Thyroid gland (tissue), 4 donors: ENCODE results near the gene SVIL. TPM values are rescaled to one million over a fixed set of nuclear protein-coding genes. Genes with fewer than 3 reads are reported as not detected.

Experiments
- DNase-seq, 2 donors: peaks; one replicate each; pipeline ENCODE4 v3.0.0-alpha.2; 2019
- H3K27ac ChIP-seq, 3 donors: fragments of 200-600 bp; sonication (generic); 1 replicate in 2 of 3; 2 replicates in 1 of 3; pipeline ENCODE4 v1.5.1; 2016 to 2019; ENCODE audit warnings: mild to moderate bottlenecking in 1 of 3, moderate library complexity in 1 of 3
- H3K27me3 ChIP-seq: fragments of 200-600 bp; sonication (generic); one replicate; pipeline ENCODE4 v1.5.1; 2019
- H3K36me3 ChIP-seq, 2 donors: fragments of 200-600 bp; sonication (generic); one replicate each; pipeline ENCODE4 v1.5.1; 2016 to 2019
- H3K4me1 ChIP-seq, 2 donors: fragments of 200-600 bp; sonication (generic); one replicate each; pipeline ENCODE4 v1.5.1; 2017 to 2019
- H3K4me3 ChIP-seq, 3 donors: fragments of 200-600 bp; sonication (generic); replicated peaks in 1 of 3; 1 replicate in 2 of 3; 2 replicates in 1 of 3; pipeline ENCODE4 v1.5.1; 2016; ENCODE audit warnings: mild to moderate bottlenecking in 1 of 3
- H3K9me3 ChIP-seq: fragments of 200-600 bp; sonication (generic); one replicate; pipeline ENCODE4 v1.5.1; 2017
- POLR2A ChIP-seq, 2 donors: fragments of 450-650 bp; IDR thresholded peaks; one replicate each; pipeline ENCODE4 v1.6.1; 2017; ENCODE audit warnings: antibody characterized with exemption in 2 of 2, mild to moderate bottlenecking in 2 of 2, moderate library complexity in 1 of 2
- WGBS, 2 donors: methylation state at CpG; one replicate each; pipeline ENCODE4 v1.1.5; 2017; 5-methylcytosine and 5-hydroxymethylcytosine counted together
- intact Hi-C: fragments of 100-400 bp; cut with DNase I; formaldehyde crosslinking; loops from one replicate; pipeline ENCODE4 v1.15.1; 2023
- total RNA-seq, 4 donors: library from RNA; depleted of rRNA; stranded (reverse); fragments of >200 nt; gene quantifications; one replicate each; pipeline ENCODE4 v1.2.3, GENCODE V29; 2016
- TF ChIP-seq, protein P1 (sequence below), 6 experiments: fragments of 200-600 bp in 3 of 6; fragments of 450-650 bp in 3 of 6; sonication (generic) in 3 of 6; IDR thresholded peaks; one replicate each; pipeline ENCODE4 v1.5.1; 2016 to 2019; ENCODE audit warnings: antibody characterized with exemption in 6 of 6, mild to moderate bottlenecking in 2 of 6, inconsistent platforms in 1 of 6, moderate library complexity in 1 of 6

Gene SVIL
- total RNA-seq, 4 donors from 2014 or later = 59.9 to 211 (median 134) TPM

DNA sequence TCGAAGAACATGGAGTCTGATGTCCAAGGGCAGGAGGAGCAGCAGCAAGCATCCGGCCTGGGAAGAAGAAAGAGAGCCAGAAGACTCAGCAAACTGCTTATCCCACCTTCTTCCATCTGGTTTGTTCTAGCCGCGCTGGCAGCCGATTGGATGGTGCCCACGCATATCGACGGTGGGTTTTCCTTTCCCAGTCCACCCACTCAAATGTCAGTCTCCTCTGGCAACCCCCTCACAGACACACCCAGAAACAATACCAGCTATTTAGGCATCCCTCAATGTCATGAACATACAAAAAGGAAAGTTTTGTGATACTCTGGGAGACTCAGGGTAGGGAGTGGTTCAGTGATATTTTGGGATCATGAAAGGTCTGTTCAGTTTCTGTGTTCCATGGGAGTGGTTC is 206.3 kb downstream of the SVIL start:
- H3K36me3 ChIP-seq = peaks cover 0 to 4% of the 10 kb centered on the region in 2 donors
- 90 to 92% methylated on average over 8 of the region's 8 CpGs for WGBS, 2 donors
- no peak for DNase-seq
- H3K27me3 ChIP-seq = no peaks in the 10 kb centered on the region
- H3K27ac ChIP-seq = no peak overlapping the region
- H3K9me3 ChIP-seq = no peaks in the 10 kb centered on the region
- intact Hi-C loops = no loop called here
- no peak overlapping the region for H3K4me3 ChIP-seq
- no peak for TF ChIP-seq POLR2A (IDR thresholded peaks at IDR 0.05)
- TF ChIP-seq, protein P1, sequence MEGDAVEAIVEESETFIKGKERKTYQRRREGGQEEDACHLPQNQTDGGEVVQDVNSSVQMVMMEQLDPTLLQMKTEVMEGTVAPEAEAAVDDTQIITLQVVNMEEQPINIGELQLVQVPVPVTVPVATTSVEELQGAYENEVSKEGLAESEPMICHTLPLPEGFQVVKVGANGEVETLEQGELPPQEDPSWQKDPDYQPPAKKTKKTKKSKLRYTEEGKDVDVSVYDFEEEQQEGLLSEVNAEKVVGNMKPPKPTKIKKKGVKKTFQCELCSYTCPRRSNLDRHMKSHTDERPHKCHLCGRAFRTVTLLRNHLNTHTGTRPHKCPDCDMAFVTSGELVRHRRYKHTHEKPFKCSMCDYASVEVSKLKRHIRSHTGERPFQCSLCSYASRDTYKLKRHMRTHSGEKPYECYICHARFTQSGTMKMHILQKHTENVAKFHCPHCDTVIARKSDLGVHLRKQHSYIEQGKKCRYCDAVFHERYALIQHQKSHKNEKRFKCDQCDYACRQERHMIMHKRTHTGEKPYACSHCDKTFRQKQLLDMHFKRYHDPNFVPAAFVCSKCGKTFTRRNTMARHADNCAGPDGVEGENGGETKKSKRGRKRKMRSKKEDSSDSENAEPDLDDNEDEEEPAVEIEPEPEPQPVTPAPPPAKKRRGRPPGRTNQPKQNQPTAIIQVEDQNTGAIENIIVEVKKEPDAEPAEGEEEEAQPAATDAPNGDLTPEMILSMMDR (IDR thresholded peaks at IDR 0.05) = no peak
- H3K4me1 ChIP-seq = no peaks in the 10 kb centered on the region

DNA sequence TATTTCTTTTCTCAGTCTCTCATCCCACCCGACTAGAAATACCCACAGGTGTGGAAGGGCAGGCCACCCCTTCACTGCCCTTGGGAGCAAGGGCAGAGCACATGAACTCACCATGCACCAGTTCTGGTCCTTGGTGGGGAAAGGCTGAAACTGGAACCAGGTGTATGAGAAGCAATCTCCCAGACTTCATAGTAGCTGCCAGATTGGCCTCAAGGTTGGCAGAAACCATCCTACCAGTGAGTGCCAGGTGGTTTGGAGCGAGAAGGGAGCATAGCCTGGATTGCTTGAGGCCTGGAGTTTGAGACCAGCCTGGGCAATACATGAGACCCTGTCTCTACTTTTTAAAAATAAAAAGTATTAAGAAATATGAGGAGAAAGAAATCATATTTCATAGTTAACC is 207.1 kb downstream of the SVIL start:
- intact Hi-C loops = no loop called here
- H3K9me3 ChIP-seq = no peaks in the 10 kb centered on the region
- no peak overlapping the region for H3K4me3 ChIP-seq
- peaks cover 0 to 4% of the 10 kb centered on the region in 2 donors for H3K36me3 ChIP-seq
- DNase-seq = no peak
- no peak overlapping the region for H3K27ac ChIP-seq
- TF ChIP-seq POLR2A (IDR thresholded peaks at IDR 0.05) = no peak
- TF ChIP-seq, protein P1 (IDR thresholded peaks at IDR 0.05) = no peak
- no peaks in the 10 kb centered on the region for H3K27me3 ChIP-seq
- WGBS, 2 donors = 86 to 91% methylated on average over 2 of the region's 2 CpGs
- H3K4me1 ChIP-seq = no peaks in the 10 kb centered on the region

DNA sequence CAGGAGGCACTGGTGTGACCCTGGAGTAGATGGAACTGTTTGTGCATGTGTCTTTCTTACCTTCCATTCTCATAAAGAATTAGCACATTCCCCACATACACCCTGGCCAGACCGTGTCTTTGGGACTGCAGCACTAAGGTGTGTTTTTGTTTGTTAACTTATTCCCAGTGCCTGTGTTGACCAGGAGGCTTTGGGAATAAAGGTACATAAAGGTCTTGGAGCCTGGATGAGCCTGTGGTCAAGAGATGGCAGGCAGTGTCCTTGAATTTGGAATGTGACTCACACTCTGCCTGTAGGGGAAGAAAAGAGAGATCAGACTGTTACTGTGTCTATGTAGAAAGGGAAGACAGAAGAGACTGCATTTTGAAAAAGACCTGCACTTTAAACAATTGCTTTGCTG is 208.4 kb downstream of the SVIL start:
- WGBS, 2 donors = 41 to 73% methylated on average over 1 of the region's 1 CpG
- no peaks in the 10 kb centered on the region for H3K27me3 ChIP-seq
- TF ChIP-seq, protein P1 (IDR thresholded peaks at IDR 0.05) = no peak
- no peak for TF ChIP-seq POLR2A (IDR thresholded peaks at IDR 0.05)

DNA sequence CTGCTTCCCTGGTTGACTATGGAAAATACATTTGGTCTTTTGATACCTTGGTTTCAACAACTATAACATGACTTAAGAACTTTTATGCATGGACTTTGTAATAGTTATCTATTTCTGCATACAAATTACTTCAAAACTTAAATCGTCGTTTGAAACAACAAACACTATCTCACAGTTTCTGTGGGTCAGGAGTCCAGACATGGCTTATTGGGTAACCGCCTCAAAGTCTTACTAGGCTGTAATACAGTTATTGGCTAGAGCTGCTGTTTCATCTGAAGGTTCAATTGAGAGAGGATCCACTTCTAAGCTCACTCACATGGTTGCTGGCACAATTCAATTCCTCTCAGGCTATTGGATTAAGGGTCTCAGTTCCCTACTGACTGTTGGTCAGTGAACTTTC is 210.8 kb downstream of the SVIL start:
- H3K4me3 ChIP-seq = no peak overlapping the region
- 98 to 99% methylated on average over 3 of the region's 3 CpGs for WGBS, 2 donors
- no peaks in the 10 kb centered on the region for H3K9me3 ChIP-seq
- H3K27ac ChIP-seq = no peak overlapping the region
- no peak for DNase-seq
- H3K27me3 ChIP-seq = no peaks in the 10 kb centered on the region
- H3K36me3 ChIP-seq = peaks cover 5 to 15% of the 10 kb centered on the region in 2 donors
- no peaks in the 10 kb centered on the region for H3K4me1 ChIP-seq
- intact Hi-C loops = no loop called here
- TF ChIP-seq, protein P1 (IDR thresholded peaks at IDR 0.05) = no peak
- no peak for TF ChIP-seq POLR2A (IDR thresholded peaks at IDR 0.05)

More for the DNA sequence above, 208.4 kb downstream of the SVIL start:
- Histone ChIP-seq H3K36me3 (peaks cover 0 to 11% of the 10 kb centered on the region in 2 donors), H3K27ac (no peak overlapping the region), H3K9me3 (no peaks in the 10 kb centered on the region), H3K4me3 (no peak overlapping the region), H3K4me1 (no peaks in the 10 kb centered on the region)
- intact Hi-C loops = no loop called here
- DNase-seq = no peak

DNA sequence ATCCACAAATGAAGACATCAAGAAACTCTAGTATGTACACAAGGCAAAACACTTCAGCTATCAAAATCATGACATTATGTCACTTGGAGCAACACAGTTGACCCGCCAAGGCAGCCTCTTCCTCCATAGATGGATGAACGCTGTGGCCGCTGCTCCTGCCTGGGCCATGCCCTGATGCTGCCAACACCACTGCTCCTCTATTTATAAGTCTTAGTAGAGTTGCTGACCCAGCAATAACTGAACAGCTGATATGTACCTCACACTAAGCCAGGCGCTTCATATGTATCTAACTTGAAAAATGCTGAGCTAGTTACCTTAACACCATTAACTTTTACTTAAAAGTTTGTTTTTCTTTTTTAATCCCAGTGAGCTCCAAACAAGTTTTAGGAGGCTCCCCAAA is 214.0 kb downstream of the SVIL start:
- WGBS, 2 donors = 95 to 96% methylated on average over 4 of the region's 4 CpGs
- Histone ChIP-seq H3K9me3 (no peaks in the 10 kb centered on the region), H3K4me1 (no peaks in the 10 kb centered on the region), H3K27ac (no peak overlapping the region), H3K27me3 (no peaks in the 10 kb centered on the region), H3K4me3 (no peak overlapping the region), H3K36me3 (peaks cover 5 to 15% of the 10 kb centered on the region in 2 donors)
- no peak for DNase-seq
- TF ChIP-seq, protein P1 (IDR thresholded peaks at IDR 0.05) = no peak
- TF ChIP-seq POLR2A (IDR thresholded peaks at IDR 0.05) = no peak
- intact Hi-C loops = no loop called here
